Measurements from ENCODE around the gene AANAT.
A peak's percentile ranks its signal among the peaks of the same experiment; 100 is the strongest.

The AANAT gene

GRCh38 chr17:76491271-76492122 lies 24.1 kb downstream of the AANAT start:
- peak; percentile 69 to 80 (median 72) for DNase-seq

GRCh38 chr17:76492123-76492988 lies 25.0 kb downstream of the AANAT start:
- peak in 2 of 4 experiments; percentile 74 to 79 for DNase-seq

GRCh38 chr17:76492989-76493501 lies 25.6 kb downstream of the AANAT start:
- peak; percentile 95 to 99 (median 97) for DNase-seq

- DNase-seq, result peak in 2 of 4 experiments; percentile 52 to 62
These were observed 26.2 kb downstream of the AANAT start for GRCh38 chr17:76493505-76494167.

- no peak for DNase-seq
These were observed 28.4 kb downstream of the AANAT start for GRCh38 chr17:76495663-76496400.

- DNase-seq, result peak; percentile 67 to 83 (median 76)
These were observed 29.1 kb downstream of the AANAT start for GRCh38 chr17:76496464-76496863.

GRCh38 chr17:76497699-76497978 lies 30.2 kb downstream of the AANAT start:
- no peak for DNase-seq

GRCh38 chr17:76497979-76498875 lies 30.8 kb downstream of the AANAT start:
- peak in 3 of 4 experiments; percentile 54 to 78 (median 59) for DNase-seq

- no peak for DNase-seq
These were observed 31.5 kb downstream of the AANAT start for GRCh38 chr17:76498876-76499251.

GRCh38 chr17:76499267-76499667 lies 31.9 kb downstream of the AANAT start:
- DNase-seq, result peak in 1 of 4 experiments; percentile 32

- peak; percentile 66 to 74 (median 71) for DNase-seq
These were observed 32.8 kb downstream of the AANAT start for GRCh38 chr17:76500074-76500746.

- no peak for DNase-seq
These were observed 33.3 kb downstream of the AANAT start for GRCh38 chr17:76500747-76501017.

GRCh38 chr17:76501018-76501826 lies 33.8 kb downstream of the AANAT start, which contains the start of gene RHBDF2:
Gene RHBDF2 (minus strand): TSS chr17:76501423. CDS start chr17:76481524, 19,899 bp downstream.
- DNase-seq, result peak; percentile 95 to 97 (median 96)

- DNase-seq, result no peak
These were observed 34.5 kb downstream of the AANAT start for GRCh38 chr17:76501827-76502307.

GRCh38 chr17:76502341-76503211 lies 35.2 kb downstream of the AANAT start:
- peak; percentile 51 to 72 (median 72) for DNase-seq

GRCh38 chr17:76504117-76504516 lies 36.7 kb downstream of the AANAT start:
- DNase-seq, result peak; percentile 51 to 75 (median 62)

- DNase-seq, result peak; percentile 81 to 90 (median 86)
These were observed 39.3 kb downstream of the AANAT start for GRCh38 chr17:76506408-76507345.
